ENCODE data around the gene TNFRSF13B. TPM values are rescaled to one million over a fixed set of nuclear protein-coding genes. Genes with fewer than 3 reads are reported as not detected.

Gene TNFRSF13B
- total and polyA plus RNA-seq, 2 donors (not counting 3 experiments of a cell fraction or from before 2014, with no cell fraction given) = not detected

GRCh38 chr17:17001076-17001777 is 29.3 kb upstream of the TNFRSF13B start:
- no peaks in the 10 kb centered on the region for H3K27me3 ChIP-seq (ENCODE audit: control insufficient read depth in 2 of 2, insufficient read depth in 2 of 2, low read length in 2 of 2)
- no peaks in the 10 kb centered on the region for H3K9me3 ChIP-seq (replicated peaks; ENCODE audit: control insufficient read depth, insufficient read depth, low read length)
- ChIA-PET CTCF (interaction anchor here (0.7 to 2.7 kb wide), 4 partner anchors 10 to 204 kb away, joined by 3 to 15 read pairs (median 3); no protein-coding TSS in a partner anchor), POLR2A (no interaction called here)
- intact Hi-C loops (cut with micrococcal nuclease) (loop anchor here (5.0 to 10.0 kb wide), 4 partner anchors 64 to 314 kb away; partner anchors contain the start of genes FLCN and PLD6), dilution Hi-C loops (cut with MboI; ENCODE audit: extremely low pct_ligation_motif_present, low sequenced_read_pairs) (no loop called here)
- H3K4me2 ChIP-seq (ENCODE audit: insufficient read depth, low read length) = no peak overlapping the region
- no peaks in the 10 kb centered on the region for H3K9me1 ChIP-seq (replicated peaks; ENCODE audit: control insufficient read depth, extremely low read depth, insufficient read depth, low read length)
- peaks cover 3% of the 10 kb centered on the region for H3K4me1 ChIP-seq (ENCODE audit: control insufficient read depth, extremely low read depth, insufficient read depth, low read length)
- FAIRE-seq (no peak), DNase-seq (ENCODE audit: low read depth, low spot score) (no peak)
- TF ChIP-seq GATA2 (IDR thresholded peaks at IDR 0.05; ENCODE audit: insufficient read depth, insufficient read length, low read depth, low read length) = no peak
- no peak for TF ChIP-seq FOS (IDR thresholded peaks at IDR 0.05; ENCODE audit: borderline replicate concordance, insufficient read depth, low read length)
- TF ChIP-seq POLR2A (IDR thresholded peaks at IDR 0.05; ENCODE audit: low read depth, low read length) = no peak
- no peak for TF ChIP-seq EZH2 (IDR thresholded peaks at IDR 0.05; ENCODE audit: borderline replicate concordance, low read depth, low read length, severe bottlenecking)
- no peak for TF ChIP-seq JUN (IDR thresholded peaks at IDR 0.05; ENCODE audit: borderline replicate concordance, insufficient read depth, insufficient read length, low read depth)
- TF ChIP-seq MAX (IDR thresholded peaks at IDR 0.05; ENCODE audit: insufficient read depth, insufficient read length) = no peak
- no peak for TF ChIP-seq POLR2AphosphoS5 (IDR thresholded peaks at IDR 0.05; ENCODE audit: insufficient read depth, low read depth, low read length)
- TF ChIP-seq CTCF (IDR thresholded peaks at IDR 0.05; ENCODE audit: extremely low read depth in 1 of 2, insufficient read depth in 1 of 2, low read depth in 1 of 2, low read length in 2 of 2) = no peak
- no peak for TF ChIP-seq MYC (IDR thresholded peaks at IDR 0.05; ENCODE audit: low read depth, low read length)
- no peak overlapping the region for H3K27ac ChIP-seq (ENCODE audit: insufficient read depth, low read depth, low read length)
- no peaks in the 10 kb centered on the region for H3K79me2 ChIP-seq (ENCODE audit: control insufficient read depth, insufficient read depth, low read length)
- no peak overlapping the region for H3K9ac ChIP-seq (replicated peaks; ENCODE audit: extremely low read depth, insufficient read depth, low read length)
- BruUV-seq (replicated peaks) = no TSS peak
- H3K36me3 ChIP-seq (ENCODE audit: control insufficient read depth in 2 of 2, extremely low read depth in 1 of 2, insufficient read depth in 2 of 2, low read length in 2 of 2) = no peaks in the 10 kb centered on the region
- H2AFZ ChIP-seq (ENCODE audit: low read depth, low read length) = no peak overlapping the region
- no peaks in the 10 kb centered on the region for H4K20me1 ChIP-seq (replicated peaks; ENCODE audit: control insufficient read depth, extremely low read depth, insufficient read depth, low read length)
- no peak overlapping the region for H3K4me3 ChIP-seq (replicated peaks in 1 of 3; ENCODE audit: insufficient read depth in 1 of 3, low read depth in 1 of 3, low read length in 3 of 3)
